Activated gamma-delta T cell (primary cell): ENCODE data around the gene SHC1.
A peak's percentile ranks its signal among the peaks of the same experiment; 100 is the strongest.

ENCODE experiments used
- DNase-seq: peaks from one replicate; lab custom pipeline; 2025; lab: John Stamatoyannopoulos, UW

SHC1 gene

GRCh38 chr1:154973344-154974101 is 3.0 kb upstream of the SHC1 start:
- peak; percentile 40 for DNase-seq

GRCh38 chr1:154972517-154973343 is 2.2 kb upstream of the SHC1 start:
- DNase-seq = no peak

- DNase-seq = no peak
Measured at GRCh38 chr1:154972213-154972516, 1.6 kb upstream of the SHC1 start.

GRCh38 chr1:154971341-154971998 is 923 bp upstream of the SHC1 start:
- no peak for DNase-seq

- DNase-seq = no peak
Measured at GRCh38 chr1:154969860-154970452, 591 bp downstream of the SHC1 start.

GRCh38 chr1:154969246-154969645 is 1.3 kb downstream of the SHC1 start:
- DNase-seq = no peak

- DNase-seq = no peak
Measured at GRCh38 chr1:154968731-154969130, 1.8 kb downstream of the SHC1 start.

- no peak for DNase-seq
Measured at GRCh38 chr1:154967331-154967950, 3.1 kb downstream of the SHC1 start.

- DNase-seq = no peak
Measured at GRCh38 chr1:154966111-154966510, 4.4 kb downstream of the SHC1 start.

- DNase-seq = no peak
Measured at GRCh38 chr1:154964359-154964758, 6.2 kb downstream of the SHC1 start.

GRCh38 chr1:154963643-154964042 is 6.9 kb downstream of the SHC1 start:
- DNase-seq = no peak

- DNase-seq = no peak
Measured at GRCh38 chr1:154962795-154963330, 7.7 kb downstream of the SHC1 start.

GRCh38 chr1:154962156-154962749 is 8.3 kb downstream of the SHC1 start:
- DNase-seq = no peak

- peak; percentile 83 for DNase-seq
Measured at GRCh38 chr1:154961207-154962155, 9.1 kb downstream of the SHC1 start, which contains the start of gene PYGO2. Gene PYGO2, minus strand, starts transcription at chr1:154961782. Its CDS starts 206 bp downstream, at chr1:154961576.

GRCh38 chr1:154960446-154961136 is 10.0 kb downstream of the SHC1 start:
- no peak for DNase-seq

- DNase-seq = no peak
Measured at GRCh38 chr1:154959426-154959780, 11.1 kb downstream of the SHC1 start.

GRCh38 chr1:154958681-154959425 is 11.7 kb downstream of the SHC1 start:
- no peak for DNase-seq

GRCh38 chr1:154958036-154958435 is 12.5 kb downstream of the SHC1 start:
- no peak for DNase-seq
